ENCODE measurements around the gene CLUH.

GRCh38 chr17:2681650-2682049 is 29.9 kb downstream of the CLUH start:
- no peak for TF ChIP-seq CTCF (IDR thresholded peaks at IDR 0.05; ENCODE audit: low read depth, low read length)
- TF ChIP-seq EZH2phosphoT487 (IDR thresholded peaks at IDR 0.05; ENCODE audit: low read depth): no peak
